ENCODE measurements around the gene BEX3.
A peak's percentile ranks its signal among the peaks of the same experiment; 100 is the strongest.
"Not testable (repeated sequence)": the region's sequence is repeated elsewhere in the genome, so short reads cannot be mapped to it uniquely, and the experiment has no call there.

Gene BEX3

GRCh38 chrX:103344606-103345005 is 31.7 kb upstream of the BEX3 start:
- no peak for TF ChIP-seq CTCF (IDR thresholded peaks at IDR 0.05; ENCODE audit: low read depth, low read length)
- Histone ChIP-seq H3K27me3 (no peaks in the 10 kb centered on the region), H3K4me1 (no peaks in the 10 kb centered on the region), H3K4me3 (ENCODE audit: low read depth, low read length) (no peak overlapping the region), H3K9me3 (no peaks in the 10 kb centered on the region), H3K36me3 (no peaks in the 10 kb centered on the region)
- no peak for DNase-seq

- no peak for DNase-seq
Observed at GRCh38 chrX:103347682-103348397, 28.5 kb upstream of the BEX3 start.

GRCh38 chrX:103356130-103356798 is 20.1 kb upstream of the BEX3 start, which contains the start of gene TCEAL9:
Gene TCEAL9, plus strand, starts transcription at chrX:103356506. Its CDS starts 1,179 bp downstream, at chrX:103357685.
- H3K36me3 ChIP-seq: no peaks in the 10 kb centered on the region
- H3K4me3 ChIP-seq (ENCODE audit: low read depth, low read length): peak within 1 kb of the TSS; percentile 91
- no peaks in the 10 kb centered on the region for H3K4me1 ChIP-seq
- H3K9me3 ChIP-seq: no peaks in the 10 kb centered on the region
- DNase-seq: peak; percentile 58
- no peak for TF ChIP-seq CTCF (IDR thresholded peaks at IDR 0.05; ENCODE audit: low read depth, low read length)
- H3K27me3 ChIP-seq: no peaks in the 10 kb centered on the region

More at GRCh38 chrX:103347682-103348397, 28.5 kb upstream of the BEX3 start:
- no peaks in the 10 kb centered on the region for H3K27me3 ChIP-seq
- no peak for TF ChIP-seq CTCF (IDR thresholded peaks at IDR 0.05; ENCODE audit: low read depth, low read length)
- H3K4me1 ChIP-seq: no peaks in the 10 kb centered on the region
- H3K36me3 ChIP-seq: no peaks in the 10 kb centered on the region
- H3K9me3 ChIP-seq: no peaks in the 10 kb centered on the region
- no peak overlapping the region for H3K4me3 ChIP-seq (ENCODE audit: low read depth, low read length)

GRCh38 chrX:103356858-103357257 is 19.5 kb upstream of the BEX3 start:
- Histone ChIP-seq H3K36me3 (no peaks in the 10 kb centered on the region), H3K4me1 (no peaks in the 10 kb centered on the region), H3K4me3 (ENCODE audit: low read depth, low read length) (peak overlapping the region; percentile 91), H3K27me3 (no peaks in the 10 kb centered on the region), H3K9me3 (no peaks in the 10 kb centered on the region)
- TF ChIP-seq CTCF (IDR thresholded peaks at IDR 0.05; ENCODE audit: low read depth, low read length): no peak
- DNase-seq: peak; percentile 13

- Histone ChIP-seq H3K4me3 (ENCODE audit: low read depth, low read length) (no peak overlapping the region; the same call in 1 of the 2 replicates), H3K4me1 (no peaks in the 10 kb centered on the region), H3K9me3 (no peaks in the 10 kb centered on the region), H3K27me3 (no peaks in the 10 kb centered on the region), H3K36me3 (no peaks in the 10 kb centered on the region)
- DNase-seq: no peak
- no peak for TF ChIP-seq CTCF (IDR thresholded peaks at IDR 0.05; ENCODE audit: low read depth, low read length)
Observed at GRCh38 chrX:103357871-103358270, 18.5 kb upstream of the BEX3 start.

GRCh38 chrX:103359605-103360004 is 16.7 kb upstream of the BEX3 start:
- not testable (repeated sequence) for DNase-seq; H3K27me3 ChIP-seq; H3K4me1 ChIP-seq; H3K4me3 ChIP-seq (ENCODE audit: low read depth, low read length); H3K9me3 ChIP-seq; H3K36me3 ChIP-seq
